SKM-1 treated with dmso at 0.1 percent for 144 hours (cell line): ENCODE data around the gene KCNC1.

Experiments
- DNase-seq: peaks from one replicate; lab custom pipeline; 2025; ENCODE audit not compliant: unreplicated experiment; lab: John Stamatoyannopoulos, UW

The KCNC1 gene

GRCh38 chr11:17734418-17734911, at the start of gene KCNC1:
TSS of gene KCNC1 (plus strand) at chr11:17734781. CDS start at chr11:17736003, 1,222 bp downstream.
- no peak for DNase-seq

GRCh38 chr11:17686231-17686980, 48.2 kb upstream of the KCNC1 start:
- no peak for DNase-seq

- DNase-seq = no peak
Observed at GRCh38 chr11:17687946-17688670, 46.5 kb upstream of the KCNC1 start.

- no peak for DNase-seq
Observed at GRCh38 chr11:17691550-17691949, 43.0 kb upstream of the KCNC1 start.

- no peak for DNase-seq
Observed at GRCh38 chr11:17691976-17692375, 42.6 kb upstream of the KCNC1 start.

GRCh38 chr11:17692931-17693330, 41.6 kb upstream of the KCNC1 start:
- no peak for DNase-seq

- no peak for DNase-seq
Observed at GRCh38 chr11:17693531-17693930, 41.0 kb upstream of the KCNC1 start.

- DNase-seq = no peak
Observed at GRCh38 chr11:17694494-17695110, 40.0 kb upstream of the KCNC1 start.

- DNase-seq = no peak
Observed at GRCh38 chr11:17695454-17696441, 38.8 kb upstream of the KCNC1 start.

GRCh38 chr11:17696741-17697140, 37.8 kb upstream of the KCNC1 start:
- no peak for DNase-seq

GRCh38 chr11:17697175-17697949, 37.2 kb upstream of the KCNC1 start:
- DNase-seq = no peak

GRCh38 chr11:17699147-17700114, 35.1 kb upstream of the KCNC1 start:
- DNase-seq = no peak

GRCh38 chr11:17700991-17701390, 33.6 kb upstream of the KCNC1 start:
- DNase-seq = no peak

GRCh38 chr11:17702876-17703275, 31.7 kb upstream of the KCNC1 start:
- DNase-seq = no peak

GRCh38 chr11:17703951-17704350, 30.6 kb upstream of the KCNC1 start:
- DNase-seq = no peak

GRCh38 chr11:17707830-17708229, 26.8 kb upstream of the KCNC1 start:
- no peak for DNase-seq

- DNase-seq = no peak
Observed at GRCh38 chr11:17711836-17712235, 22.7 kb upstream of the KCNC1 start.

- DNase-seq = no peak
Observed at GRCh38 chr11:17713851-17714250, 20.7 kb upstream of the KCNC1 start.

- DNase-seq = no peak
Observed at GRCh38 chr11:17714356-17714854, 20.2 kb upstream of the KCNC1 start.
